ENCODE measurements around the gene ZNF385C. TPM values are rescaled to one million over a fixed set of nuclear protein-coding genes. Genes with fewer than 3 reads are reported as not detected.

Gene ZNF385C
- total RNA-seq, 1 experiment from 2014 or later, result not detected

GRCh38 chr17:42132941-42133340 is 34.7 kb upstream of the ZNF385C start:
- Histone ChIP-seq H3K9me3 (replicated peaks) (no peaks in the 10 kb centered on the region), H3K4me1 (replicated peaks) (peaks cover 24% of the 10 kb centered on the region), H3K36me3 (peaks cover 66% of the 10 kb centered on the region), H3K27ac (no peak overlapping the region), H3K27me3 (replicated peaks) (no peaks in the 10 kb centered on the region), H3K4me3 (no peak overlapping the region)
- DNase-seq (ENCODE audit: low read depth in 1 of 2, low spot score in 2 of 2), result peak; percentile 55 to 69

GRCh38 chr17:42131981-42132432 is 33.7 kb upstream of the ZNF385C start:
- Histone ChIP-seq H3K4me1 (replicated peaks) (peaks cover 24% of the 10 kb centered on the region), H3K36me3 (peaks cover 70% of the 10 kb centered on the region), H3K4me3 (no peak overlapping the region), H3K9me3 (replicated peaks) (no peaks in the 10 kb centered on the region), H3K27me3 (replicated peaks) (no peaks in the 10 kb centered on the region), H3K27ac (no peak overlapping the region)
- DNase-seq (ENCODE audit: low read depth in 1 of 2, low spot score in 2 of 2), result no peak

GRCh38 chr17:42131232-42131631 is 33.0 kb upstream of the ZNF385C start:
- Histone ChIP-seq H3K4me3 (no peak overlapping the region), H3K27ac (no peak overlapping the region), H3K9me3 (replicated peaks) (no peaks in the 10 kb centered on the region), H3K36me3 (peaks cover 69% of the 10 kb centered on the region), H3K27me3 (replicated peaks) (no peaks in the 10 kb centered on the region), H3K4me1 (replicated peaks) (peaks cover 24% of the 10 kb centered on the region)
- DNase-seq (ENCODE audit: low read depth in 1 of 2, low spot score in 2 of 2), result no peak

GRCh38 chr17:42130310-42130936 is 32.1 kb upstream of the ZNF385C start:
- no peaks in the 10 kb centered on the region for H3K27me3 ChIP-seq (replicated peaks)
- DNase-seq (ENCODE audit: low read depth in 1 of 2, low spot score in 2 of 2), result no peak
- no peaks in the 10 kb centered on the region for H3K9me3 ChIP-seq (replicated peaks)
- no peak overlapping the region for H3K4me3 ChIP-seq
- peaks cover 70% of the 10 kb centered on the region for H3K36me3 ChIP-seq
- H3K4me1 ChIP-seq (replicated peaks), result peaks cover 15% of the 10 kb centered on the region
- H3K27ac ChIP-seq, result no peak overlapping the region

- Histone ChIP-seq H3K4me3 (no peak overlapping the region), H3K27ac (no peak overlapping the region), H3K27me3 (replicated peaks) (no peaks in the 10 kb centered on the region), H3K4me1 (replicated peaks) (peaks cover 13% of the 10 kb centered on the region), H3K36me3 (peaks cover 67% of the 10 kb centered on the region), H3K9me3 (replicated peaks) (no peaks in the 10 kb centered on the region)
- DNase-seq (ENCODE audit: low read depth in 1 of 2, low spot score in 2 of 2), result no peak
These were observed 31.0 kb upstream of the ZNF385C start for GRCh38 chr17:42129109-42129837.

- Histone ChIP-seq H3K27ac (no peak overlapping the region), H3K4me1 (replicated peaks) (no peaks in the 10 kb centered on the region; the same call in none of the 2 replicates), H3K27me3 (replicated peaks) (no peaks in the 10 kb centered on the region), H3K9me3 (replicated peaks) (no peaks in the 10 kb centered on the region), H3K36me3 (peaks cover 74% of the 10 kb centered on the region), H3K4me3 (no peak overlapping the region)
- no peak for DNase-seq (ENCODE audit: low read depth in 1 of 2, low spot score in 2 of 2)
These were observed 29.1 kb upstream of the ZNF385C start for GRCh38 chr17:42127414-42127813.

- no peaks in the 10 kb centered on the region for H3K27me3 ChIP-seq (replicated peaks)
- H3K27ac ChIP-seq, result no peak overlapping the region
- H3K4me3 ChIP-seq, result no peak overlapping the region
- no peaks in the 10 kb centered on the region for H3K9me3 ChIP-seq (replicated peaks)
- no peak for DNase-seq (ENCODE audit: low read depth in 1 of 2, low spot score in 2 of 2)
- H3K36me3 ChIP-seq, result peaks cover 72% of the 10 kb centered on the region
- no peaks in the 10 kb centered on the region; the same call in none of the 2 replicates for H3K4me1 ChIP-seq (replicated peaks)
These were observed 28.6 kb upstream of the ZNF385C start for GRCh38 chr17:42126836-42127235.

GRCh38 chr17:42125565-42125964 is 27.3 kb upstream of the ZNF385C start:
- Histone ChIP-seq H3K9me3 (replicated peaks) (no peaks in the 10 kb centered on the region), H3K27me3 (replicated peaks) (no peaks in the 10 kb centered on the region), H3K36me3 (peaks cover 60% of the 10 kb centered on the region), H3K27ac (no peak overlapping the region), H3K4me1 (replicated peaks) (peaks cover 5% of the 10 kb centered on the region), H3K4me3 (no peak overlapping the region)
- no peak for DNase-seq (ENCODE audit: low read depth in 1 of 2, low spot score in 2 of 2)

GRCh38 chr17:42124256-42124655 is 26.0 kb upstream of the ZNF385C start:
- no peak overlapping the region for H3K27ac ChIP-seq
- H3K9me3 ChIP-seq (replicated peaks), result no peaks in the 10 kb centered on the region
- H3K36me3 ChIP-seq, result peaks cover 55% of the 10 kb centered on the region
- H3K27me3 ChIP-seq (replicated peaks), result no peaks in the 10 kb centered on the region
- no peak for DNase-seq (ENCODE audit: low read depth in 1 of 2, low spot score in 2 of 2)
- no peak overlapping the region for H3K4me3 ChIP-seq
- peaks cover 10% of the 10 kb centered on the region for H3K4me1 ChIP-seq (replicated peaks)

GRCh38 chr17:42122371-42123303 is 24.4 kb upstream of the ZNF385C start, which contains the start of gene HSPB9:
TSS of gene HSPB9 (plus strand) at chr17:42122804. CDS start at chr17:42122851, 47 bp downstream.
- Histone ChIP-seq H3K27ac (no peak within 1 kb of the TSS), H3K9me3 (replicated peaks) (no peaks in the 10 kb centered on the region), H3K4me3 (no peak within 1 kb of the TSS), H3K4me1 (replicated peaks) (peaks cover 10% of the 10 kb centered on the region), H3K36me3 (peaks cover 43% of the 10 kb centered on the region), H3K27me3 (replicated peaks) (no peaks in the 10 kb centered on the region)
- DNase-seq (ENCODE audit: low read depth in 1 of 2, low spot score in 2 of 2), result no peak

GRCh38 chr17:42120770-42121769 is 22.8 kb upstream of the ZNF385C start, which contains the start of gene KAT2A:
TSS of gene KAT2A (minus strand) at chr17:42121367. CDS start at chr17:42121304, 63 bp downstream.
- Histone ChIP-seq H3K27ac (no peak within 1 kb of the TSS), H3K4me3 (peak within 1 kb of the TSS; percentile 40), H3K9me3 (replicated peaks) (no peaks in the 10 kb centered on the region), H3K27me3 (replicated peaks) (no peaks in the 10 kb centered on the region), H3K36me3 (peaks cover 47% of the 10 kb centered on the region), H3K4me1 (replicated peaks) (peaks cover 10% of the 10 kb centered on the region)
- peak; percentile 48 to 77 for DNase-seq (ENCODE audit: low read depth in 1 of 2, low spot score in 2 of 2)

GRCh38 chr17:42120161-42120769 is 22.0 kb upstream of the ZNF385C start:
- peaks cover 44% of the 10 kb centered on the region for H3K36me3 ChIP-seq
- H3K4me1 ChIP-seq (replicated peaks), result peaks cover 10% of the 10 kb centered on the region
- no peak overlapping the region for H3K27ac ChIP-seq
- DNase-seq (ENCODE audit: low read depth in 1 of 2, low spot score in 2 of 2), result no peak
- H3K9me3 ChIP-seq (replicated peaks), result no peaks in the 10 kb centered on the region
- H3K27me3 ChIP-seq (replicated peaks), result no peaks in the 10 kb centered on the region
- peak overlapping the region; percentile 40 for H3K4me3 ChIP-seq

Data from SJSA1 (cell line).